ENCODE results near the gene SHH. TPM values are rescaled to one million over a fixed set of nuclear protein-coding genes. Genes with fewer than 3 reads are reported as not detected.
A peak's percentile ranks its signal among the peaks of the same experiment; 100 is the strongest.

SHH gene
- total and polyA plus RNA-seq, 2 of the 13 experiments (the other 11 are each of a cell fraction or from before 2014, with no cell fraction given), result 1.9 to 3.4 TPM

GRCh38 chr7:155808549-155809331 lies 3.5 kb downstream of the SHH start (continued):
- TF ChIP-seq, protein P1, sequence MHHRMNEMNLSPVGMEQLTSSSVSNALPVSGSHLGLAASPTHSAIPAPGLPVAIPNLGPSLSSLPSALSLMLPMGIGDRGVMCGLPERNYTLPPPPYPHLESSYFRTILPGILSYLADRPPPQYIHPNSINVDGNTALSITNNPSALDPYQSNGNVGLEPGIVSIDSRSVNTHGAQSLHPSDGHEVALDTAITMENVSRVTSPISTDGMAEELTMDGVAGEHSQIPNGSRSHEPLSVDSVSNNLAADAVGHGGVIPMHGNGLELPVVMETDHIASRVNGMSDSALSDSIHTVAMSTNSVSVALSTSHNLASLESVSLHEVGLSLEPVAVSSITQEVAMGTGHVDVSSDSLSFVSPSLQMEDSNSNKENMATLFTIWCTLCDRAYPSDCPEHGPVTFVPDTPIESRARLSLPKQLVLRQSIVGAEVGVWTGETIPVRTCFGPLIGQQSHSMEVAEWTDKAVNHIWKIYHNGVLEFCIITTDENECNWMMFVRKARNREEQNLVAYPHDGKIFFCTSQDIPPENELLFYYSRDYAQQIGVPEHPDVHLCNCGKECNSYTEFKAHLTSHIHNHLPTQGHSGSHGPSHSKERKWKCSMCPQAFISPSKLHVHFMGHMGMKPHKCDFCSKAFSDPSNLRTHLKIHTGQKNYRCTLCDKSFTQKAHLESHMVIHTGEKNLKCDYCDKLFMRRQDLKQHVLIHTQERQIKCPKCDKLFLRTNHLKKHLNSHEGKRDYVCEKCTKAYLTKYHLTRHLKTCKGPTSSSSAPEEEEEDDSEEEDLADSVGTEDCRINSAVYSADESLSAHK (CRISPR knock-in tag; IDR thresholded peaks at IDR 0.05; ENCODE audit: borderline replicate concordance), result no peak
- TF ChIP-seq POLR2A (IDR thresholded peaks at IDR 0.05; ENCODE audit: insufficient read depth in 1 of 2, low read depth in 2 of 2, low read length in 2 of 2), result peak in 1 of 2 experiments; percentile 56; a peak in 2 of 4 replicates
- TF ChIP-seq, protein P2, sequence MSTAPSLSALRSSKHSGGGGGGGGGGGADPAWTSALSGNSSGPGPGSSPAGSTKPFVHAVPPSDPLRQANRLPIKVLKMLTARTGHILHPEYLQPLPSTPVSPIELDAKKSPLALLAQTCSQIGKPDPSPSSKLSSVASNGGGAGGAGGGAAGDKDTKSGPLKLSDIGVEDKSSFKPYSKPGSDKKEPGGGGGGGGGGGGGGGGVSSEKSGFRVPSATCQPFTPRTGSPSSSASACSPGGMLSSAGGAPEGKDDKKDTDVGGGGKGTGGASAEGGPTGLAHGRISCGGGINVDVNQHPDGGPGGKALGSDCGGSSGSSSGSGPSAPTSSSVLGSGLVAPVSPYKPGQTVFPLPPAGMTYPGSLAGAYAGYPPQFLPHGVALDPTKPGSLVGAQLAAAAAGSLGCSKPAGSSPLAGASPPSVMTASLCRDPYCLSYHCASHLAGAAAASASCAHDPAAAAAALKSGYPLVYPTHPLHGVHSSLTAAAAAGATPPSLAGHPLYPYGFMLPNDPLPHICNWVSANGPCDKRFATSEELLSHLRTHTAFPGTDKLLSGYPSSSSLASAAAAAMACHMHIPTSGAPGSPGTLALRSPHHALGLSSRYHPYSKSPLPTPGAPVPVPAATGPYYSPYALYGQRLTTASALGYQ (CRISPR knock-in tag; IDR thresholded peaks at IDR 0.05), result peak; percentile 72; the same call in 1 of the 2 replicates
- TF ChIP-seq, protein P3, sequence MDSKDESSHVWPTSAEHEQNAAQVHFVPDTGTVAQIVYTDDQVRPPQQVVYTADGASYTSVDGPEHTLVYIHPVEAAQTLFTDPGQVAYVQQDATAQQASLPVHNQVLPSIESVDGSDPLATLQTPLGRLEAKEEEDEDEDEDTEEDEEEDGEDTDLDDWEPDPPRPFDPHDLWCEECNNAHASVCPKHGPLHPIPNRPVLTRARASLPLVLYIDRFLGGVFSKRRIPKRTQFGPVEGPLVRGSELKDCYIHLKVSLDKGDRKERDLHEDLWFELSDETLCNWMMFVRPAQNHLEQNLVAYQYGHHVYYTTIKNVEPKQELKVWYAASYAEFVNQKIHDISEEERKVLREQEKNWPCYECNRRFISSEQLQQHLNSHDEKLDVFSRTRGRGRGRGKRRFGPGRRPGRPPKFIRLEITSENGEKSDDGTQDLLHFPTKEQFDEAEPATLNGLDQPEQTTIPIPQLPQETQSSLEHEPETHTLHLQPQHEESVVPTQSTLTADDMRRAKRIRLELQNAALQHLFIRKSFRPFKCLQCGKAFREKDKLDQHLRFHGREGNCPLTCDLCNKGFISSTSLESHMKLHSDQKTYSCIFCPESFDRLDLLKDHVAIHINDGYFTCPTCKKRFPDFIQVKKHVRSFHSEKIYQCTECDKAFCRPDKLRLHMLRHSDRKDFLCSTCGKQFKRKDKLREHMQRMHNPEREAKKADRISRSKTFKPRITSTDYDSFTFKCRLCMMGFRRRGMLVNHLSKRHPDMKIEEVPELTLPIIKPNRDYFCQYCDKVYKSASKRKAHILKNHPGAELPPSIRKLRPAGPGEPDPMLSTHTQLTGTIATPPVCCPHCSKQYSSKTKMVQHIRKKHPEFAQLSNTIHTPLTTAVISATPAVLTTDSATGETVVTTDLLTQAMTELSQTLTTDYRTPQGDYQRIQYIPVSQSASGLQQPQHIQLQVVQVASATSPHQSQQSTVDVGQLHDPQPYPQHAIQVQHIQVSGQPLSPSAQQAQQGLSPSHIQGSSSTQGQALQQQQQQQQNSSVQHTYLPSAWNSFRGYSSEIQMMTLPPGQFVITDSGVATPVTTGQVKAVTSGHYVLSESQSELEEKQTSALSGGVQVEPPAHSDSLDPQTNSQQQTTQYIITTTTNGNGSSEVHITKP (CRISPR knock-in tag; IDR thresholded peaks at IDR 0.05; ENCODE audit: low read depth), result peak; percentile 22; the same call in 1 of the 2 replicates
- no peak; the same call in 1 of the 2 replicates for TF ChIP-seq ZNF556 (CRISPR knock-in tag; IDR thresholded peaks at IDR 0.05; ENCODE audit: borderline replicate concordance)
- peak; percentile 93; the same call in 1 of the 2 replicates for TF ChIP-seq ZNF224 (CRISPR knock-in tag; IDR thresholded peaks at IDR 0.05)
- TF ChIP-seq, protein P4, sequence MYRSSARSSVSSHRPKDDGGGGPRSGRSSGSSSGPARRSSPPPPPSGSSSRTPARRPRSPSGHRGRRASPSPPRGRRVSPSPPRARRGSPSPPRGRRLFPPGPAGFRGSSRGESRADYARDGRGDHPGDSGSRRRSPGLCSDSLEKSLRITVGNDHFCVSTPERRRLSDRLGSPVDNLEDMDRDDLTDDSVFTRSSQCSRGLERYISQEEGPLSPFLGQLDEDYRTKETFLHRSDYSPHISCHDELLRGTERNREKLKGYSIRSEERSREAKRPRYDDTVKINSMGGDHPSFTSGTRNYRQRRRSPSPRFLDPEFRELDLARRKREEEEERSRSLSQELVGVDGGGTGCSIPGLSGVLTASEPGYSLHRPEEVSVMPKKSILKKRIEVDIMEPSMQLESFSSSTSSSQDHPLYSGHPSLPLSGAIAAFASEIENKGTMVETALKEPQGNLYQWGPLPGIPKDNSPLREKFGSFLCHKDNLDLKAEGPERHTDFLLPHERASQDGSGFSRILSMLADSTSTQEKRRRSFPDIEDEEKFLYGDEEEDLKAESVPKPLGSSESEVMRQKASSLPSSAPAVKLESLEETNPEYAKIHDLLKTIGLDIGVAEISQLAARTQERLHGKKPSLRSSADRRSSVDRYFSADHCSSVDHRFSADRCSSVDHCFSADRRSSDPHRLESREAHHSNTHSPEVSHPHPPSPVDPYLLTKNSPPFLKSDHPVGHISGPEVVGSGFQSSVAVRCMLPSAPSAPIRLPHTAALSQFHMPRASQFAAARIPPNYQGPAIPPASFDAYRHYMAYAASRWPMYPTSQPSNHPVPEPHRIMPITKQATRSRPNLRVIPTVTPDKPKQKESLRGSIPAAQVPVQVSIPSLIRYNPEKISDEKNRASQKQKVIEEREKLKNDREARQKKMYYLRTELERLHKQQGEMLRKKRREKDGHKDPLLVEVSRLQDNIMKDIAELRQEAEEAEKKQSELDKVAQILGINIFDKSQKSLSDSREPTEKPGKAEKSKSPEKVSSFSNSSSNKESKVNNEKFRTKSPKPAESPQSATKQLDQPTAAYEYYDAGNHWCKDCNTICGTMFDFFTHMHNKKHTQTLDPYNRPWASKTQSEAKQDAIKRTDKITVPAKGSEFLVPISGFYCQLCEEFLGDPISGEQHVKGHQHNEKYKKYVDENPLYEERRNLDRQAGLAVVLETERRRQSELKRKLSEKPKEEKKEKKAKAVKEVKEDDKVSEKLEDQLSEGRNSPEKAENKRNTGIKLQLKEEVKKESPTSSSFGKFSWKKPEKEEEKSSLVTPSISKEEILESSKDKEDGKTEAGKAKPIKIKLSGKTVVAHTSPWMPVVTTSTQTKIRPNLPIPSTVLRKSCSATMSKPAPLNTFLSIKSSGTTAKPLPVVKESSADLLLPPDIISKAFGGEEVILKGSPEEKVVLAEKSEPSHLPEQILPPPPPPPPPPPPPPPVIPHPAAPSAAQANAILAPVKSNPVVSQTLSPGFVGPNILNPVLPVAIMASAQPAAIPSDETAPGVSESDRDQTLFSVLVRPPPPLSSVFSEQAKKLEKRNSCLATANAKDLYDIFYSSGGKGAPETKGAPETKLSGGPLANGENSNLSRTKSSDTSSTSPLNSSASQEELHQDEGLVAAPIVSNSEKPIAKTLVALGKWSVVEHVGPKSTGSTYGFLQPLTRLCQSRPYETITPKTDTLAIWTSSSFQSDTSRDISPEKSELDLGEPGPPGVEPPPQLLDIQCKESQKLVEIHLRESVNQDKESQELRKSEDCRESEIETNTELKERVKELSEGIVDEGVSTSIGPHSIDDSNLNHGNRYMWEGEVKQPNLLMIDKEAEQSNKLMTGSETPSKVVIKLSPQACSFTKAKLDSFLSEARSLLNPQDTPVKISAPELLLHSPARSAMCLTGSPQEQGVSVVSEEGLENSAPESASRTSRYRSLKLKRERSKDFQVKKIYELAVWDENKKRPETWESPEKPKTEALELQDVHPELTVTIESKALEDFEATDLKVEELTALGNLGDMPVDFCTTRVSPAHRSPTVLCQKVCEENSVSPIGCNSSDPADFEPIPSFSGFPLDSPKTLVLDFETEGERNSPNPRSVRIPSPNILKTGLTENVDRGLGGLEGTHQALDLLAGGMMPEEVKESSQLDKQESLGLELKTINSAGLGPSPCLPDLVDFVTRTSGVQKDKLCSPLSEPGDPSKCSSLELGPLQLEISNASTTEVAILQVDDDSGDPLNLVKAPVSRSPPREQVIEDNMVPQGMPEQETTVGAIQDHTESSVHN (CRISPR knock-in tag; IDR thresholded peaks at IDR 0.05), result no peak
- TF ChIP-seq REL (CRISPR knock-in tag; conservative IDR thresholded peaks at IDR 0.05), result no peak
- no peak for TF ChIP-seq TRIM22 (IDR thresholded peaks at IDR 0.05)

All from HepG2 (cell line).